Progenitor cell of endocrine pancreas (in vitro differentiated cells): Measurements from ENCODE around the gene CRY1. TPM values are rescaled to one million over a fixed set of nuclear protein-coding genes. Genes with fewer than 3 reads are reported as not detected.
A peak's percentile ranks its signal among the peaks of the same experiment; 100 is the strongest.

Experiments used
- DNase-seq: peaks from one replicate; pipeline ENCODE4 v3.0.0; 2021; ENCODE audit warnings: low spot score; ENCODE audit not compliant: unreplicated experiment
- H3K27ac Mint-ChIP-seq: 2 replicates; pipeline ENCODE4 v1.8.0; 2021; ENCODE audit warnings: mild to moderate bottlenecking, moderate library complexity, mixed read lengths
- H3K27me3 Mint-ChIP-seq: 2 replicates; pipeline ENCODE4 v1.8.0; 2021; ENCODE audit warnings: mixed read lengths
- H3K36me3 Mint-ChIP-seq: 2 replicates; pipeline ENCODE4 v1.8.0; 2022; ENCODE audit warnings: mixed read lengths; ENCODE audit not compliant: insufficient read depth
- H3K4me1 Mint-ChIP-seq: 2 replicates; pipeline ENCODE4 v1.8.0; 2021; ENCODE audit warnings: low read depth, mixed read lengths
- H3K4me3 Mint-ChIP-seq: 2 replicates; pipeline ENCODE4 v1.8.0; 2021; ENCODE audit warnings: low read depth, mild to moderate bottlenecking, moderate library complexity, mixed read lengths
- H3K9me3 Mint-ChIP-seq: 2 replicates; pipeline ENCODE4 v1.8.0; 2021; ENCODE audit warnings: low read depth, mixed read lengths
- total RNA-seq: library from RNA; stranded (reverse); gene quantifications from 2 replicates; pipeline ENCODE4 v1.2.1, GENCODE V29; 2021
- TF ChIP-seq, protein P1 (sequence below): fragments of 200-600 bp; sonication (generic); IDR thresholded peaks from one replicate; pipeline ENCODE4 v1.5.0; 2021; ENCODE audit warnings: antibody characterized with exemption, mild to moderate bottlenecking; ENCODE audit not compliant: unreplicated experiment

The CRY1 gene
- total RNA-seq, 1 donor from 2014 or later = 26.9 TPM

DNA sequence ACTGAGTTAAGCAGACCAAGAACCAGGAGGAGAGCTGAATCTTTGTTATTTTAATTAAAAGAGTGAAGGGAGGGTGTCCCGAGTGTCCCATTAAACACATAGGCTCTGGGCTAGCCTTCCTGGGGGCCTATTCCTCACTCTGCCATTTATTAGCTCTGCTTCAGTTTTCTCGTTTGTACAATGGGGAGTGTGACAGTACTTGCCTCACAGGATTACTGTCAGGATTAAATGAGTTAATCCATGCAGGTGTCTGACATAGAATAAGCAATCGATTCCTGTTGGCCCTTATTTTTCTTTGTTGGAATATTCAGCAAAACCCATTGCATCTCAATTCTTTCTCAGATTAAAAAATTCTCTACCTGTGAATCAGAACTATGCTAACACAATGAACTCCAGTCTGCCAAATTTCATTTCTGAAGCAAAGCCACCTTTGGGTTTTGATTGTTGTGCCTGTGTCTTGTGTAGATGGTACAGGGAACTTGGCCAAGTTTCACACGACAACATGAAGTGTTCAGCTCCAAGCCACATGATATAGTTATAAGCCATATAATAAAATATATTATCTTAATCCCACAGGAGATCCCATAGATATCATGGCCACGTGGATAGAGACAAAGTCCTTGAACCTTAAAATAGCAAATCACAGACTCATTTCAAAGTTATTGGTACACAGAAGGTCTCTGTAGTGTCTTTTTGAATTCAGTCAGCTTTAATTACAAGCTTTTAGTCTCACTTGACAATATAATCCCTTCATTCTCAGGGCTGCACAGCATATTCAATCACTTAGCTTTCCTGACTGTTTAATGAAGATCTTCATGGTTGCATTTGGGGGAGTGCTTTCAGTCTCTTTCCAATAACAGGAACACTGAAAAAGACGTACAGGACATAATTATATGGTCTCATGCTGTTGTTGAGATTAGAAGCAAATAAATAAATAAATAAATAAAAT lies 34.4 kb upstream of the CRY1 start:
- H3K27ac Mint-ChIP-seq = no peak overlapping the region
- DNase-seq = no peak
- peaks cover 8% of the 10 kb centered on the region for H3K27me3 Mint-ChIP-seq
- TF ChIP-seq, protein P1, sequence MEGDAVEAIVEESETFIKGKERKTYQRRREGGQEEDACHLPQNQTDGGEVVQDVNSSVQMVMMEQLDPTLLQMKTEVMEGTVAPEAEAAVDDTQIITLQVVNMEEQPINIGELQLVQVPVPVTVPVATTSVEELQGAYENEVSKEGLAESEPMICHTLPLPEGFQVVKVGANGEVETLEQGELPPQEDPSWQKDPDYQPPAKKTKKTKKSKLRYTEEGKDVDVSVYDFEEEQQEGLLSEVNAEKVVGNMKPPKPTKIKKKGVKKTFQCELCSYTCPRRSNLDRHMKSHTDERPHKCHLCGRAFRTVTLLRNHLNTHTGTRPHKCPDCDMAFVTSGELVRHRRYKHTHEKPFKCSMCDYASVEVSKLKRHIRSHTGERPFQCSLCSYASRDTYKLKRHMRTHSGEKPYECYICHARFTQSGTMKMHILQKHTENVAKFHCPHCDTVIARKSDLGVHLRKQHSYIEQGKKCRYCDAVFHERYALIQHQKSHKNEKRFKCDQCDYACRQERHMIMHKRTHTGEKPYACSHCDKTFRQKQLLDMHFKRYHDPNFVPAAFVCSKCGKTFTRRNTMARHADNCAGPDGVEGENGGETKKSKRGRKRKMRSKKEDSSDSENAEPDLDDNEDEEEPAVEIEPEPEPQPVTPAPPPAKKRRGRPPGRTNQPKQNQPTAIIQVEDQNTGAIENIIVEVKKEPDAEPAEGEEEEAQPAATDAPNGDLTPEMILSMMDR = no peak
- no peaks in the 10 kb centered on the region for H3K9me3 Mint-ChIP-seq
- H3K4me1 Mint-ChIP-seq = peaks cover 2% of the 10 kb centered on the region
- no peak overlapping the region for H3K4me3 Mint-ChIP-seq
- no peaks in the 10 kb centered on the region for H3K36me3 Mint-ChIP-seq

DNA sequence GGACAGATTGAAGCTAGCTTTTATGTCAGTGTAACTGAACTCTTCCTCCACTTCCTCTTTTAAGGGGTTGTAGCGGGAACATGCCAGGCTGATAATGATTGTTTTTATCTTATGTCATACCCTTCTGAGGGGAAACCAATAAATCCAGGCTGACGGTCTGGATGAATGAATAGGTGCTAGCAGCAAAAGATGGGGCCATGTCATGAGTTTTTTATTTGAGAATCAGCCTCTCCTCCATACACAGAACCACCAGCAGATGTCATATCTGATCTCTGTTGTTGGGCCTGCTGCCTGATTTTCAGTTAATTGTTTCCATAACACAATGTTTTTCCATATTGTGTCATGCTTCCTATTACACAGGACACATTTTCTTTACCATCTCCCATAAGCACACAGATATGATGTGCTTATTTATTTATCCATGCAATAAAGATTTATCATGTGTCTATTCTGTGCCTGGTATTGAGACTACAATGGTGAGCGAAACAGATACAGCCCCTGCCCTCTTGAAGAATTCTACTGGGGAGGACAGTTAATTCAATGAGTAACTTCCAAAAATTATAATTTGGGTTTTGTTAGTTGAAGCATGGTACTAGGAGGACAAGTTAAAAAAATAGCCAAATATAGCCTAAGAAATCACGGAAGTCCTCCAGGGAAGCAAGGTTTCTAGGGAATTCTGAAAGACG lies 33.6 kb upstream of the CRY1 start:
- TF ChIP-seq, protein P1 = peak; percentile 39
- Mint-ChIP-seq H3K4me1 (peaks cover 9% of the 10 kb centered on the region), H3K36me3 (no peaks in the 10 kb centered on the region), H3K9me3 (no peaks in the 10 kb centered on the region), H3K4me3 (no peak overlapping the region), H3K27me3 (peaks cover 4% of the 10 kb centered on the region), H3K27ac (no peak overlapping the region)
- DNase-seq = no peak

DNA sequence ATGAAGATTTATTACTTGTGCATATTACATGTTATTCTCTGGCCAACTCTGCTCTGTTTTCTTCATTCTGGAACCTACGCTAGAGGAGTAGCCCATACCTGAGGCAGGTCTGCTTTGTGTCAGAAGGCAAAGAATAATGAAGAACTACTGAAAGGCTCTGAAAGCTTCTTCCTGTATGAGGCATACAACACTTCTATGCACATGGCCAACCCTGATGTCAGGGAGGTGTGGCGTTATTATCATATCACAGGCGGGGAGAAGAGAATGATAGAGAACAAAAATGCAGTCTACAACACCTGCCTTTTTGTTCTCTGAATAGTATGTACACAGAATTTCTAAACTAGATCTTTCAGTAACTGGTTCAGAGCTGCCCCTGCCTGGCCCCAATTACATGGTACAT lies 32.5 kb upstream of the CRY1 start:
- TF ChIP-seq, protein P1 = no peak
- Mint-ChIP-seq H3K27ac (no peak overlapping the region), H3K36me3 (no peaks in the 10 kb centered on the region), H3K4me1 (peaks cover 8% of the 10 kb centered on the region), H3K27me3 (peaks cover 9% of the 10 kb centered on the region), H3K9me3 (no peaks in the 10 kb centered on the region), H3K4me3 (no peak overlapping the region)
- DNase-seq = no peak

DNA sequence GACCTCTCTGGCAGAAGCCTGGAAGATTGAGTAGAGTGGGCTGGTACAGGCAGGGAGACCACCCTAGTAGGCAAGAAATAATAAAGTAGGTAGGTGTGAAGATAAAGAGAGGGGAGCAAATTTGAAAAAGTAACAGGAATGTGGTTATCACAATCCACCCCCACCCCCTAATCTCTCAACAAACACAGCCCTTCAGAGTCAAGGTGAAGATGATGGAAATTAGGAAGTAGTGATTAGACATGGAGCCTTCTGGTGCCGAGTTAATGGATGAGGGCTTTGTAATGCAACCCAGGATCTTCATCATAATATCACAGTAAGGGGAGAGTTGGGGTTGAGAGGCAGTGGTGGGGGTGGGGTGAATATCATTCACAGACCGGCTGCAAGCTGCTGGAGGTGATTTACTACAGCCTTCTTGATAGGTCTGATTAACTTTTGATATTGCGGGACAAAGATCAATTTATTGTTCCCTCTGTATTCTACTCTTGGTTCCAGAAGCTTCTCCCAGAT lies 29.2 kb upstream of the CRY1 start:
- TF ChIP-seq, protein P1 = no peak
- H3K9me3 Mint-ChIP-seq = no peaks in the 10 kb centered on the region
- no peaks in the 10 kb centered on the region for H3K36me3 Mint-ChIP-seq
- no peak overlapping the region for H3K4me3 Mint-ChIP-seq
- H3K4me1 Mint-ChIP-seq = peaks cover 8% of the 10 kb centered on the region
- DNase-seq = no peak
- no peak overlapping the region for H3K27ac Mint-ChIP-seq
- peaks cover 15% of the 10 kb centered on the region for H3K27me3 Mint-ChIP-seq

DNA sequence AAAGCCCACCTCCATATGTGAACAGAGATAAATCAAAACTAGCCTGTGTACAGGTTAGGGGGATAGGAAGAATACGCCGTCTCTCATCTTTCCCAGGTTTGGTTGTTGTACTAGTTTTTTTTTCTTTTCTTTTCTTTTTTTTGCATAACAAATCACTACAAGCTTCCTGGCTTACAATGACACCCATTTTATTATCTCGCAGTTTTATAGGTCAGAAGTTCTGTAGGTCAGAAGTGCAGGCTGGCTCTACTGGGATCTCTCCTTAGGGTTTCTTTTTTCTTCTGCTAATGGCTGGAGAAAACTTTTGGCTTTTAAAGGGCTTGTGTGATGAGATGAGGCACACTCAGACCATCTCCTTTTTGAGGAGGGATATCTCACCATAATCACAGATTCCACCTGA lies 25.7 kb upstream of the CRY1 start:
- TF ChIP-seq, protein P1 = no peak
- no peaks in the 10 kb centered on the region for H3K36me3 Mint-ChIP-seq
- peaks cover 8% of the 10 kb centered on the region for H3K4me1 Mint-ChIP-seq
- H3K27ac Mint-ChIP-seq = no peak overlapping the region
- H3K9me3 Mint-ChIP-seq = no peaks in the 10 kb centered on the region
- peaks cover 24% of the 10 kb centered on the region for H3K27me3 Mint-ChIP-seq
- no peak overlapping the region for H3K4me3 Mint-ChIP-seq
- DNase-seq = no peak
